WTC11 (cell line): ENCODE data around the gene WHAMM. TPM values are rescaled to one million over a fixed set of nuclear protein-coding genes. Genes with fewer than 3 reads are reported as not detected.

ENCODE experiments used
- ATAC-seq: fragments of 200-7000 bp; cut with Tn5 transposase; 2 replicates; pipeline ENCODE4 v1.10.0; 2021; ENCODE audit warnings: mild to moderate bottlenecking, moderate library complexity
- CTCF ChIA-PET: fragments of 300-600 bp; sonication (Branson Sonifier 250); formaldehyde crosslinking; loops from one replicate; lab custom pipeline; 2021; ENCODE audit warnings: antibody characterized with exemption; lab: Charles Lee
- POLR2A ChIA-PET: fragments of 350-600 bp; sonication (Branson Sonifier 250); formaldehyde crosslinking; loops from one replicate; lab custom pipeline; 2021; ENCODE audit warnings: antibody characterized with exemption; lab: Charles Lee
- DNase-seq: peaks from one replicate; pipeline ENCODE4 v3.0.0; 2021; ENCODE audit warnings: low spot score
- H3K27ac Mint-ChIP-seq: 2 replicates; pipeline ENCODE4 v1.8.0; 2021; ENCODE audit warnings: mixed read lengths
- H3K27me3 Mint-ChIP-seq: 2 replicates; pipeline ENCODE4 v1.8.0; 2021; ENCODE audit warnings: low read depth, mild to moderate bottlenecking, moderate library complexity, mixed read lengths
- H3K36me3 Mint-ChIP-seq: 2 replicates; pipeline ENCODE4 v1.8.0; 2021; ENCODE audit warnings: mixed read lengths
- H3K4me1 Mint-ChIP-seq: 2 replicates; pipeline ENCODE4 v1.8.0; 2022; ENCODE audit warnings: mixed read lengths
- H3K4me3 Mint-ChIP-seq: 2 replicates; pipeline ENCODE4 v1.8.0; 2021; ENCODE audit warnings: mild to moderate bottlenecking, moderate library complexity, mixed read lengths
- H3K9me3 Mint-ChIP-seq: 2 replicates; pipeline ENCODE4 v1.8.0; 2021; ENCODE audit warnings: mixed read lengths
- ARID4B ChIP-seq: sonication (generic); formaldehyde crosslinking; IDR thresholded peaks from 2 replicates; pipeline ENCODE4 v1.8.0; 2023; ENCODE audit warnings: missing genetic modification reagents, mild to moderate bottlenecking, borderline replicate concordance
- ATF3 ChIP-seq: sonication (generic); formaldehyde crosslinking; conservative IDR thresholded peaks from 2 replicates; pipeline ENCODE4 v1.8.1; 2022; ENCODE audit warnings: mild to moderate bottlenecking, missing genetic modification reagents
- ELF4 ChIP-seq: sonication (generic); formaldehyde crosslinking; IDR thresholded peaks from 2 replicates; pipeline ENCODE4 v1.8.1; 2022; ENCODE audit warnings: low read depth, mild to moderate bottlenecking, moderate library complexity, missing genetic modification reagents
- EMX1 ChIP-seq: fragments of 250-450 bp; sonication (Bioruptor Pico); IDR thresholded peaks from 2 replicates; pipeline ENCODE4 v1.8.0; 2021; ENCODE audit warnings: mild to moderate bottlenecking
- FOXP4 ChIP-seq: sonication (generic); formaldehyde crosslinking; IDR thresholded peaks from 2 replicates; pipeline ENCODE4 v1.8.0; 2022; ENCODE audit warnings: mild to moderate bottlenecking, missing genetic modification reagents
- GRHL2 ChIP-seq: fragments of 250-450 bp; sonication (Bioruptor Pico); IDR thresholded peaks from 2 replicates; pipeline ENCODE4 v1.8.0; 2022; ENCODE audit warnings: mild to moderate bottlenecking, moderate library complexity; ENCODE audit not compliant: insufficient replicate concordance, severe bottlenecking
- IRF1 ChIP-seq: sonication (generic); formaldehyde crosslinking; IDR thresholded peaks from 2 replicates; pipeline ENCODE4 v1.8.0; 2023; ENCODE audit warnings: missing genetic modification reagents
- IRF2 ChIP-seq: sonication (generic); formaldehyde crosslinking; IDR thresholded peaks from 2 replicates; pipeline ENCODE4 v1.8.0; 2022; ENCODE audit warnings: low read depth, missing genetic modification reagents, borderline replicate concordance
- MYBL2 ChIP-seq: sonication (generic); formaldehyde crosslinking; IDR thresholded peaks from 2 replicates; pipeline ENCODE4 v1.8.1; 2023; ENCODE audit warnings: mild to moderate bottlenecking, moderate library complexity, missing genetic modification reagents
- USF2 ChIP-seq: sonication (generic); formaldehyde crosslinking; IDR thresholded peaks from 2 replicates; pipeline ENCODE4 v1.8.1; 2023; ENCODE audit warnings: mild to moderate bottlenecking, missing genetic modification reagents, moderate library complexity
- ZMAT4 ChIP-seq: fragments of 250-450 bp; sonication (Bioruptor Pico); IDR thresholded peaks from 2 replicates; pipeline ENCODE4 v1.9.0; 2021; ENCODE audit warnings: mild to moderate bottlenecking
- ZNF121 ChIP-seq: sonication (generic); formaldehyde crosslinking; IDR thresholded peaks from 2 replicates; pipeline ENCODE4 v1.8.0; 2023; ENCODE audit warnings: missing genetic modification reagents
- ZNF219 ChIP-seq: sonication (generic); formaldehyde crosslinking; IDR thresholded peaks from 2 replicates; pipeline ENCODE4 v1.8.0; 2023; ENCODE audit warnings: missing genetic modification reagents, mild to moderate bottlenecking, borderline replicate concordance
- ZNF512 ChIP-seq: sonication (generic); formaldehyde crosslinking; IDR thresholded peaks from 2 replicates; pipeline ENCODE4 v1.8.1; 2022; ENCODE audit warnings: missing genetic modification reagents, borderline replicate concordance
- total RNA-seq: library from RNA; stranded (reverse); gene quantifications from 3 replicates; pipeline ENCODE4 v1.2.3, GENCODE V29; 2021
- TF ChIP-seq, protein P1 (sequence below): fragments of 250-450 bp; sonication (Bioruptor Pico); conservative IDR thresholded peaks from 2 replicates; pipeline ENCODE4 v1.9.0; 2021; ENCODE audit warnings: mild to moderate bottlenecking
- TF ChIP-seq, protein P2 (sequence below): sonication (generic); formaldehyde crosslinking; IDR thresholded peaks from 2 replicates; pipeline ENCODE4 v1.8.1; 2022; ENCODE audit warnings: low read depth, mild to moderate bottlenecking, moderate library complexity, missing genetic modification reagents, borderline replicate concordance

Gene WHAMM
- total RNA-seq, 1 experiment from 2014 or later: 3.2 TPM

- no peak overlapping the region for H3K4me3 Mint-ChIP-seq
- ATAC-seq: no peak
- H3K36me3 Mint-ChIP-seq: no peaks in the 10 kb centered on the region
- DNase-seq: no peak
- ChIA-PET CTCF (interaction anchor here (1.3 kb wide), 1 partner anchor 16 kb away, joined by 4 read pairs; no protein-coding TSS in a partner anchor), POLR2A (no interaction called here)
- no peaks in the 10 kb centered on the region for H3K9me3 Mint-ChIP-seq
- no peak overlapping the region for H3K27ac Mint-ChIP-seq
- no peaks in the 10 kb centered on the region for H3K27me3 Mint-ChIP-seq
- H3K4me1 Mint-ChIP-seq: peaks cover 15% of the 10 kb centered on the region
- TF ChIP-seq, protein P1, sequence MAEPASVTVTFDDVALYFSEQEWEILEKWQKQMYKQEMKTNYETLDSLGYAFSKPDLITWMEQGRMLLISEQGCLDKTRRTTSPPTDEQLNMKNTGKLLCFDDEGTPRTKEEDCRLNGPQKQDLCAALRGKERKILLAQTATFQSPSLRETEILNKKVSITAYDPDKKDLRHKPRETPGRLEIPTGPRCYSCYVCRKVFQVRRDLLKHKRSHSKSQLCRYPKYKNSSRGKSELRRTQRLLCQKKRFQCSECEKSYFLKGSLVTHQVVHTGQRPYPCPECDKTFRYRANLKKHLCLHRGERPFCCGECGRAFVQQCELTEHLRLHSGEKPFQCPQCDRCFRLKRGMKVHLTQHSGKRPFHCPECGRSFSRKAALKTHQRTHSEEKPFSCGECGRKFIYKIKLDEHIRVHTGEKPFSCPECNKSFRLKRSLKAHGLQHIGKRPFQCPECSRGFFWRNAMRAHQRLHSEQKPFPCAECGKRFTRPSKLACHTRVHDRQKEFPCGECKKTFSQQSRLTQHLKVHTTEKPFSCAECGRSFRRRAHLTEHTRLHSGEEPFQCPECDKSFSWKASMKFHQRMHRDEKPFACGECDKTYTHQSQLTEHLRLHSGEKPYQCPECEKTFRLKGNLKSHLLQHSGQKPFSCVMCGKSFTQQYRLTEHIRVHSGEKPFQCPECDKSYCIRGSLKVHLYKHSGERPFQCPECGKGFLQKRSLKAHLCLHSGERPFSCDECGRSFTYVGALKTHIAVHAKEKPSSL: no peak
- TF ChIP-seq ZNF512: no peak
- no peak for TF ChIP-seq ATF3
- TF ChIP-seq USF2 (CRISPR knock-in tag): no peak
These were observed 42.0 kb downstream of the WHAMM start for GRCh38 chr15:82851306-82851850.

- H3K4me1 Mint-ChIP-seq: peaks cover 15% of the 10 kb centered on the region
- no peak for TF ChIP-seq MYBL2 (CRISPR knock-in tag)
- TF ChIP-seq IRF2 (CRISPR knock-in tag): no peak
- TF ChIP-seq ARID4B (CRISPR knock-in tag): no peak
- no peak for TF ChIP-seq ZNF219 (CRISPR knock-in tag)
- no peak for TF ChIP-seq ZNF121 (CRISPR knock-in tag)
- TF ChIP-seq ELF4 (CRISPR knock-in tag): no peak
- TF ChIP-seq ZMAT4: no peak
- no peak for TF ChIP-seq IRF1 (CRISPR knock-in tag)
- no peak for TF ChIP-seq GRHL2 (CRISPR knock-in tag)
- TF ChIP-seq, protein P2, sequence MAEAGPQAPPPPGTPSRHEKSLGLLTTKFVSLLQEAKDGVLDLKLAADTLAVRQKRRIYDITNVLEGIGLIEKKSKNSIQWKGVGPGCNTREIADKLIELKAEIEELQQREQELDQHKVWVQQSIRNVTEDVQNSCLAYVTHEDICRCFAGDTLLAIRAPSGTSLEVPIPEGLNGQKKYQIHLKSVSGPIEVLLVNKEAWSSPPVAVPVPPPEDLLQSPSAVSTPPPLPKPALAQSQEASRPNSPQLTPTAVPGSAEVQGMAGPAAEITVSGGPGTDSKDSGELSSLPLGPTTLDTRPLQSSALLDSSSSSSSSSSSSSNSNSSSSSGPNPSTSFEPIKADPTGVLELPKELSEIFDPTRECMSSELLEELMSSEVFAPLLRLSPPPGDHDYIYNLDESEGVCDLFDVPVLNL (CRISPR knock-in tag): no peak
- no peak for TF ChIP-seq EMX1 (CRISPR knock-in tag)
- TF ChIP-seq FOXP4 (CRISPR knock-in tag): no peak
- no peaks in the 10 kb centered on the region for H3K27me3 Mint-ChIP-seq
- H3K27ac Mint-ChIP-seq: no peak overlapping the region
- CTCF ChIA-PET: interaction anchor here (1.3 kb wide), 1 partner anchor 15 kb away, joined by 4 read pairs; no protein-coding TSS in a partner anchor
- no peak overlapping the region for H3K4me3 Mint-ChIP-seq
- ATAC-seq (no peak), DNase-seq (no peak)
- no peaks in the 10 kb centered on the region for H3K9me3 Mint-ChIP-seq
- POLR2A ChIA-PET: no interaction called here
- H3K36me3 Mint-ChIP-seq: no peaks in the 10 kb centered on the region
These were observed 42.6 kb downstream of the WHAMM start for GRCh38 chr15:82851981-82852511.
